Peyer's patch (tissue), 4 donors: ENCODE results near the gene DAPK3.

Experiments
- CTCF ChIP-seq, 6 experiments: fragments of 450-650 bp in 4 of 6; fragments of 200-600 bp in 2 of 6; sonication (generic) in 1 of 6; IDR thresholded peaks; one replicate each; pipeline ENCODE4 v1.5.1; 2017 to 2019; ENCODE audit warnings: antibody characterized with exemption in 6 of 6, mild to moderate bottlenecking in 3 of 6, moderate library complexity in 1 of 6
- POLR2A ChIP-seq, 2 donors: fragments of 450-650 bp; IDR thresholded peaks; one replicate each; pipeline ENCODE4 v1.5.1; 2017; ENCODE audit warnings: antibody characterized with exemption in 2 of 2, mild to moderate bottlenecking in 2 of 2, moderate library complexity in 2 of 2

- TF ChIP-seq CTCF (IDR thresholded peaks at IDR 0.05): no peak
- TF ChIP-seq POLR2A (IDR thresholded peaks at IDR 0.05): no peak
Observed at GRCh38 chr19:4010808-4011110, 39.9 kb upstream of the DAPK3 start.
